SK-N-SH (cell line): Measurements from ENCODE around the gene APOBR. TPM values are rescaled to one million over a fixed set of nuclear protein-coding genes. Genes with fewer than 3 reads are reported as not detected.

Experiments used
- ELF1 ChIP-seq: IDR thresholded peaks from 2 replicates; pipeline ENCODE4 v1.4.0; 2012
- FOSL2 ChIP-seq: IDR thresholded peaks from 2 replicates; pipeline ENCODE4 v1.4.0; 2012; ENCODE audit warnings: low read depth, mild to moderate bottlenecking, moderate library complexity, borderline replicate concordance
- GABPA ChIP-seq: IDR thresholded peaks from 2 replicates; pipeline ENCODE4 v1.4.0; 2012; ENCODE audit warnings: low read depth, mild to moderate bottlenecking
- MAX ChIP-seq: IDR thresholded peaks from 2 replicates; pipeline ENCODE4 v1.4.0; 2012; ENCODE audit warnings: low read depth
- MEF2A ChIP-seq: IDR thresholded peaks from 2 replicates; pipeline ENCODE4 v1.4.0; 2012; ENCODE audit warnings: low read depth, borderline replicate concordance
- NFIC ChIP-seq: IDR thresholded peaks from 2 replicates; pipeline ENCODE4 v1.4.0; 2012; ENCODE audit warnings: borderline replicate concordance
- NRF1 ChIP-seq: IDR thresholded peaks from 2 replicates; pipeline ENCODE4 v1.6.1; 2012; ENCODE audit warnings: low read depth, mild to moderate bottlenecking, low read length
- RFX5 ChIP-seq: IDR thresholded peaks from 2 replicates; pipeline ENCODE4 v1.6.1; 2012; ENCODE audit warnings: mild to moderate bottlenecking, improper control_type of control experiment, low read length
- RXRA ChIP-seq: IDR thresholded peaks from 2 replicates; pipeline ENCODE4 v1.4.0; 2012; ENCODE audit warnings: low read depth, mild to moderate bottlenecking, borderline replicate concordance
- SIN3A ChIP-seq: IDR thresholded peaks from 2 replicates; pipeline ENCODE4 v1.6.1; 2012; ENCODE audit warnings: low read depth, mild to moderate bottlenecking, low read length, moderate library complexity, borderline replicate concordance
- TAF1 ChIP-seq: IDR thresholded peaks from 2 replicates; pipeline ENCODE4 v1.6.1; 2012; ENCODE audit warnings: low read depth, mild to moderate bottlenecking, low read length, moderate library complexity, borderline replicate concordance
- TEAD4 ChIP-seq: IDR thresholded peaks from 2 replicates; pipeline ENCODE4 v1.4.0; 2012; ENCODE audit warnings: mild to moderate bottlenecking, borderline replicate concordance; ENCODE audit not compliant: insufficient read depth
- USF2 ChIP-seq: fragments of 150-350 bp; IDR thresholded peaks from 2 replicates; pipeline ENCODE4 v1.6.1; 2017; ENCODE audit warnings: antibody characterized with exemption, low read length, low read depth, borderline replicate concordance
- YY1 ChIP-seq: IDR thresholded peaks from 2 replicates; pipeline ENCODE4 v1.4.0; 2012; ENCODE audit warnings: low read depth, mild to moderate bottlenecking
- ZBTB33 ChIP-seq: IDR thresholded peaks from 2 replicates; pipeline ENCODE4 v1.4.0; 2012; ENCODE audit warnings: low read depth, borderline replicate concordance
- polyA plus RNA-seq, 3 experiments: library from polyadenylated mRNA; depleted of rRNA; stranded (reverse); fragments of >200 nt; gene quantifications; 2 replicates each; pipeline ENCODE4 v1.2.3, GENCODE V29; 2012
- TF ChIP-seq, protein P1 (sequence below): fragments of 150-350 bp; IDR thresholded peaks from 2 replicates; pipeline ENCODE4 v1.6.1; 2016; ENCODE audit warnings: mild to moderate bottlenecking, low read depth, low read length
- TF ChIP-seq, protein P2 (sequence below): IDR thresholded peaks from 2 replicates; pipeline ENCODE4; 2012

Gene APOBR
- polyA plus RNA-seq, 1 of the 3 experiments (the other 2 are of a cell fraction): not detected

DNA sequence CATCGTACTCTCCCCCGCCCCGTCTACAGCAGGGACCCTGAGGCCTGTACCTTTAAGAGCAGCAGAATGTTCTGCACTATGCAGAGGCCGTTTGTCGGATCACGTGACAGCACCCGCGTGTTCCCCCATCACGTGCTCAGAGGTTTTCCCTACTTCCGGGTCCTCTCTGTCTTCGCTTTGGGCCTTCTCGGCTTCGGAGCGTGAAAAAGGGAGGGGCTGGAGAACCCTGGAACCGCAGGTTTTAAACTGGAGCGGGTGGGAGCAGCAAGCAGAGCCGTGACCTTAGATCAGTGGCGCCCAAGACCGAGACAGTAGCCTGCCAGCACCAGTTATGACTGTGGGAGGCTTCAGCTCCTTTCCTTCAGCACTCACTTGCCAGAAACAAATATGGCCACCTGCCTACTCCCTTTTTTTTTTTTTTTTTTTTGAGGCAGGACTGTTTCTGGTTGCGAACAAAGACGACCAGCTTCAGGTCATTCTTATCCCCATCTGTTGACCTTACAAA, 2.4 kb upstream of the APOBR start, which contains the start of gene CLN3 (continued):
- TF ChIP-seq ELF1: peak; percentile 99
- peak; percentile 98 for TF ChIP-seq USF2
- no peak for TF ChIP-seq RXRA
- TF ChIP-seq ZBTB33: no peak
- TF ChIP-seq RFX5: no peak
- TF ChIP-seq MEF2A: no peak
- TF ChIP-seq SIN3A: no peak
- TF ChIP-seq NRF1: no peak
- TF ChIP-seq GABPA: peak; percentile 68
- no peak for TF ChIP-seq FOSL2
- TF ChIP-seq, protein P1, sequence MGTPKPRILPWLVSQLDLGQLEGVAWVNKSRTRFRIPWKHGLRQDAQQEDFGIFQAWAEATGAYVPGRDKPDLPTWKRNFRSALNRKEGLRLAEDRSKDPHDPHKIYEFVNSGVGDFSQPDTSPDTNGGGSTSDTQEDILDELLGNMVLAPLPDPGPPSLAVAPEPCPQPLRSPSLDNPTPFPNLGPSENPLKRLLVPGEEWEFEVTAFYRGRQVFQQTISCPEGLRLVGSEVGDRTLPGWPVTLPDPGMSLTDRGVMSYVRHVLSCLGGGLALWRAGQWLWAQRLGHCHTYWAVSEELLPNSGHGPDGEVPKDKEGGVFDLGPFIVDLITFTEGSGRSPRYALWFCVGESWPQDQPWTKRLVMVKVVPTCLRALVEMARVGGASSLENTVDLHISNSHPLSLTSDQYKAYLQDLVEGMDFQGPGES: no peak
- peak; percentile 31; the same call in 1 of the 2 replicates for TF ChIP-seq TAF1
- TF ChIP-seq TEAD4: no peak
- no peak for TF ChIP-seq NFIC
- TF ChIP-seq MAX: peak; percentile 91
- TF ChIP-seq, protein P2, sequence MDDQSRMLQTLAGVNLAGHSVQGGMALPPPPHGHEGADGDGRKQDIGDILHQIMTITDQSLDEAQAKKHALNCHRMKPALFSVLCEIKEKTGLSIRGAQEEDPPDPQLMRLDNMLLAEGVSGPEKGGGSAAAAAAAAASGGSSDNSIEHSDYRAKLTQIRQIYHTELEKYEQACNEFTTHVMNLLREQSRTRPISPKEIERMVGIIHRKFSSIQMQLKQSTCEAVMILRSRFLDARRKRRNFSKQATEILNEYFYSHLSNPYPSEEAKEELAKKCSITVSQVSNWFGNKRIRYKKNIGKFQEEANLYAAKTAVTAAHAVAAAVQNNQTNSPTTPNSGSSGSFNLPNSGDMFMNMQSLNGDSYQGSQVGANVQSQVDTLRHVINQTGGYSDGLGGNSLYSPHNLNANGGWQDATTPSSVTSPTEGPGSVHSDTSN: no peak
- TF ChIP-seq YY1: peak; percentile 99
